Kidney (tissue), 14 donors: ENCODE results near the gene VWF. TPM values are rescaled to one million over a fixed set of nuclear protein-coding genes. Genes with fewer than 3 reads are reported as not detected.

ENCODE experiments used
- DNase-seq, 5 donors: peaks; one replicate each; pipeline ENCODE4 v3.0.0-alpha.2; 2013 to 2020
- FAIRE-seq: peaks from 2 replicates; lab custom pipeline; 2012; peaks lifted over from hg19 to GRCh38; lab: Jason Lieb, UNC
- H3K27ac ChIP-seq, 2 donors: one replicate each; pipeline ENCODE4 v1.7.0; 2013; ENCODE audit warnings: low read depth in 2 of 2, low read length in 2 of 2, inconsistent platforms in 1 of 2
- H3K27me3 ChIP-seq: one replicate; pipeline ENCODE4 v1.7.1; 2013; ENCODE audit warnings: low read length, inconsistent platforms; ENCODE audit not compliant: control insufficient read depth, insufficient read depth
- H3K36me3 ChIP-seq, 3 donors: one replicate each; pipeline versions ENCODE4 v1.7.0 to v1.7.1; 2013; ENCODE audit warnings: low read length in 3 of 3, control low read depth in 1 of 3, inconsistent platforms in 1 of 3; ENCODE audit not compliant: insufficient read depth in 3 of 3, control insufficient read depth in 2 of 3
- H3K4me1 ChIP-seq, 3 donors: one replicate each; pipeline versions ENCODE4 v1.7.0 to v1.7.1; 2013; ENCODE audit warnings: low read length in 3 of 3, inconsistent platforms in 1 of 3, low read depth in 1 of 3; ENCODE audit not compliant: control insufficient read depth in 2 of 3, insufficient read depth in 2 of 3
- H3K4me3 ChIP-seq, 3 donors: one replicate each; pipeline versions ENCODE4 v1.7.0 to v1.8.1; 2013; ENCODE audit warnings: low read length in 3 of 3, control low read depth in 1 of 3, inconsistent platforms in 1 of 3
- H3K9ac ChIP-seq, 3 donors: one replicate each; pipeline versions ENCODE4 v1.7.0 to v1.7.1; 2013; ENCODE audit warnings: low read length in 3 of 3, control low read depth in 1 of 3, inconsistent platforms in 1 of 3
- H3K9me3 ChIP-seq, 3 donors: one replicate each; pipeline versions ENCODE4 v1.7.0 to v1.7.1; 2013; ENCODE audit warnings: low read length in 3 of 3, control low read depth in 1 of 3, inconsistent platforms in 1 of 3; ENCODE audit not compliant: control insufficient read depth in 2 of 3, insufficient read depth in 1 of 3
- intact Hi-C: fragments of 100-400 bp; cut with DNase I; formaldehyde crosslinking; loops from one replicate; pipeline ENCODE4 v1.11.1; 2022
- polyA plus RNA-seq: library from polyadenylated mRNA; stranded (reverse); fragments of 350-450 nt; fragmentation: Illumina TruSeq; extraction: RNeasy Lipid Tissue Mini Kit (QIAGEN cat#74804); gene quantifications from one replicate; pipeline ENCODE4 v1.2.3, GENCODE V29; 2014; ENCODE audit warnings: low read depth, low replicate concordance; ENCODE audit not compliant: insufficient read depth
- total RNA-seq: library from RNA; stranded (reverse); fragmentation: NEBNext Ultra II Directional; extraction: Animal tissue kit (Norgen Biotek cat#: 25700); gene quantifications from one replicate; pipeline ENCODE4 v1.2.1, GENCODE V29; 2021
- TF ChIP-seq, protein P1 (sequence below): IDR thresholded peaks from 3 replicates; pipeline ENCODE4 v1.5.1; 2012; ENCODE audit warnings: mild to moderate bottlenecking, moderate library complexity, borderline replicate concordance; ENCODE audit not compliant: insufficient read depth; ENCODE audit errors: extremely low read depth
- donor health status: control.
- donor health status: control.
- donor health status: control.
- donor health status: control.
- donor health status: control.
- donor health status: DM: yes; HTN: yes; CAD: no.
- donor health status: Normal renal cell carcinoma (clear cell type).

VWF gene
- total and polyA plus RNA-seq, 2 donors from 2014 or later = 9.6 to 183 TPM

DNA sequence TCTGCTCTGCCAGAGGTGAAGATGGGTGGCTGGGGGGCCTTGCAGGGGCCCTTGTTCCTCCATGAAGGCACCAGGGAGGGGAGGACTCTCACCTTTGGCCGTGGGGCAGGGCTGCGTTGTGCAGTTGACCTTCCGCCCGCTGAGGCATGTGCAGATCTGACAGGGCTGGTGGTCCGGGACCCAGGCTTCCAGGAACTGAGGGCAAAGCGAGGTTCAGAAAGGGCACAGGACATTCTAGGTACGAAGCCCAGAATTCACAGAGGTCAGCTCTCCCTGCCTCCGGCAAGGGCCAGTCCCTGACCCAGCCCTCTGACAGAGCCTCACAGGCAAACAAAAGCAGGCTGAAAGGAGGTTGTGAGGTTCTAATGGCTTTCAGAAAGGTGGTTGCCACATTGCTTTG is 139.0 kb downstream of the VWF start:
- no peaks in the 10 kb centered on the region for H3K4me1 ChIP-seq
- no peak overlapping the region for H3K9ac ChIP-seq
- H3K27ac ChIP-seq = no peak overlapping the region
- FAIRE-seq (no peak), DNase-seq (no peak)
- H3K27me3 ChIP-seq = no peaks in the 10 kb centered on the region
- TF ChIP-seq, protein P1, sequence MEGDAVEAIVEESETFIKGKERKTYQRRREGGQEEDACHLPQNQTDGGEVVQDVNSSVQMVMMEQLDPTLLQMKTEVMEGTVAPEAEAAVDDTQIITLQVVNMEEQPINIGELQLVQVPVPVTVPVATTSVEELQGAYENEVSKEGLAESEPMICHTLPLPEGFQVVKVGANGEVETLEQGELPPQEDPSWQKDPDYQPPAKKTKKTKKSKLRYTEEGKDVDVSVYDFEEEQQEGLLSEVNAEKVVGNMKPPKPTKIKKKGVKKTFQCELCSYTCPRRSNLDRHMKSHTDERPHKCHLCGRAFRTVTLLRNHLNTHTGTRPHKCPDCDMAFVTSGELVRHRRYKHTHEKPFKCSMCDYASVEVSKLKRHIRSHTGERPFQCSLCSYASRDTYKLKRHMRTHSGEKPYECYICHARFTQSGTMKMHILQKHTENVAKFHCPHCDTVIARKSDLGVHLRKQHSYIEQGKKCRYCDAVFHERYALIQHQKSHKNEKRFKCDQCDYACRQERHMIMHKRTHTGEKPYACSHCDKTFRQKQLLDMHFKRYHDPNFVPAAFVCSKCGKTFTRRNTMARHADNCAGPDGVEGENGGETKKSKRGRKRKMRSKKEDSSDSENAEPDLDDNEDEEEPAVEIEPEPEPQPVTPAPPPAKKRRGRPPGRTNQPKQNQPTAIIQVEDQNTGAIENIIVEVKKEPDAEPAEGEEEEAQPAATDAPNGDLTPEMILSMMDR = no peak
- intact Hi-C loops = loop anchor here (10.0 kb wide), 2 partner anchors 59 to 299 kb away; no protein-coding TSS in a partner anchor
- peaks cover 0 to under 1% (median 0%) of the 10 kb centered on the region in 3 donors for H3K9me3 ChIP-seq
- no peak overlapping the region for H3K4me3 ChIP-seq
- no peaks in the 10 kb centered on the region for H3K36me3 ChIP-seq

DNA sequence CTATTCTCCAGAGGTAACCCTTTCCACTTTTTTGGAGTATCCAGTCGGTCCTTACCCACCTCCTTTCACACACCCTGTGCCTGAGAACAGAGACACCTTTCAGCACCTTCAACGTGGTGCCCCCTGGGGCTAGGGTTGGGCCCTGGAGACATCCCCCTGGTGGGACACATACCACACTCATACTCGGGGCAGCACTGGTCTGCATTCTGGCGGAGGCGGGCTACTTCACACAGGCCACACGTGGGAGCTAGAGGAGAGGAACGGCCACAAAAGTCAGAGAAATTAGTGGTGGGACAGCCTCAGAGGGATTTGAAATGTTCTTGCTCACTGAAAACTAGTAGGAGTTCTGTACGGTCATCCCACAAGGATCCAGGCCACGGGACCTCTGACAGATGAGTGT is 139.6 kb downstream of the VWF start:
- FAIRE-seq = no peak
- H3K36me3 ChIP-seq = no peaks in the 10 kb centered on the region
- DNase-seq = no peak
- TF ChIP-seq, protein P1 = no peak
- H3K27me3 ChIP-seq = no peaks in the 10 kb centered on the region
- peaks cover 0 to 3% (median 0%) of the 10 kb centered on the region in 3 donors for H3K9me3 ChIP-seq
- H3K9ac ChIP-seq = no peak overlapping the region
- H3K4me1 ChIP-seq = no peaks in the 10 kb centered on the region
- H3K27ac ChIP-seq = no peak overlapping the region
- no peak overlapping the region for H3K4me3 ChIP-seq
- intact Hi-C loops = loop anchor here (10.0 kb wide), 2 partner anchors 60 to 300 kb away; no protein-coding TSS in a partner anchor

DNA sequence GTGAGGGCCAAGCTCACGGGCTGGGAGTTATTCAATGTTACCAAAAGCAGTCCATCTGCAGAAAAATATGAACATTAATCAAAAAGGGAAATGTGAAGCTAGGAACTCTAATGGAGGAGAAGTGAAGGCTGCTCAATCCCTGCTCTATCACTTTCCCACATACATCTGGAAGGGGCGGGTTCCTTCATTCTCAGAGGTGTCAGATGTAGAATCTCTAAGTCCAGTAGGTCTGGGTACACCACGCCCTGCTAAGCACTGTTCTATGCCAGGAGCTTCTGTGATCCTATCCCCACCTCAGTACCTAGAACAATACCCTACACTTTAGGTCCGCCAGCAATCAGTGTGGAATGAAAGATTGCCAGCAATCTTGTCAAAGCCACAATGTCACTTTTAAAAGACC is 142.4 kb downstream of the VWF start:
- FAIRE-seq (no peak), DNase-seq (no peak)
- intact Hi-C loops = loop anchor here (10.0 kb wide), 2 partner anchors 63 to 303 kb away; no protein-coding TSS in a partner anchor
- no peaks in the 10 kb centered on the region for H3K4me1 ChIP-seq
- H3K36me3 ChIP-seq = no peaks in the 10 kb centered on the region
- H3K27ac ChIP-seq = no peak overlapping the region
- TF ChIP-seq, protein P1 = no peak
- no peak overlapping the region for H3K4me3 ChIP-seq
- no peaks in the 10 kb centered on the region for H3K27me3 ChIP-seq
- no peak overlapping the region for H3K9ac ChIP-seq
- H3K9me3 ChIP-seq = peaks cover 0 to 3% (median 0%) of the 10 kb centered on the region in 3 donors

DNA sequence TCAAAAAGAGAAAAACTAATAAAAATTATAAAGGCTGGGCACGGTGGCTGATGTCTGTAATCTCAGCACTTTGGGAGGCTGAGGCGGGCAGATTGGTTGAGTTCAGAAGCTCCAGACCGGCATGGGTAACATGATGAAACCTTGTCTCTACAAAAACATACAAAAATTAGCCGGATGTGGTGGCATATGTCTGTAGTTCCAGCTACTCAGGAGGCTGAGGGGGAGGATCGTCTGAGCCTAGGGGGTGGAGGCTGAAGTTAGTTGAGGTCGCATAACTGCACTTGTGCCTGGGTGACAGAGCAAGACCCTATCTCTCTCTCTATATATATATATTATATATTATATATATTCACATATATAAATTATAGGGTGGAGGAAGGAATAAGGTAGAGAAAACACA is 146.9 kb downstream of the VWF start:
- intact Hi-C loops = no loop called here
- FAIRE-seq (no peak), DNase-seq (no peak)
- TF ChIP-seq, protein P1 = no peak
- H3K36me3 ChIP-seq = no peaks in the 10 kb centered on the region
- no peaks in the 10 kb centered on the region for H3K27me3 ChIP-seq
- H3K4me3 ChIP-seq = no peak overlapping the region
- H3K4me1 ChIP-seq = no peaks in the 10 kb centered on the region
- no peak overlapping the region for H3K27ac ChIP-seq
- H3K9ac ChIP-seq = no peak overlapping the region
- H3K9me3 ChIP-seq = peaks cover 0 to 3% (median 0%) of the 10 kb centered on the region in 3 donors
